ENCODE data around the gene LAMC1. TPM values are rescaled to one million over a fixed set of nuclear protein-coding genes. Genes with fewer than 3 reads are reported as not detected.

The LAMC1 gene
- total RNA-seq, 2 experiments from 2014 or later, result 0.42 to 0.66 TPM

GRCh38 chr1:183075861-183076260 is 52.6 kb downstream of the LAMC1 start:
- H3K9me3 Mint-ChIP-seq, result no peaks in the 10 kb centered on the region
- H3K36me3 Mint-ChIP-seq, result no peaks in the 10 kb centered on the region
- no peak for DNase-seq
- H3K4me1 Mint-ChIP-seq, result peaks cover 5% of the 10 kb centered on the region
- H3K27me3 Mint-ChIP-seq, result no peaks in the 10 kb centered on the region
- no peak overlapping the region for H3K27ac Mint-ChIP-seq
- H3K4me3 Mint-ChIP-seq, result no peak overlapping the region

GRCh38 chr1:183077097-183077496 is 53.9 kb downstream of the LAMC1 start:
- Mint-ChIP-seq H3K9me3 (no peaks in the 10 kb centered on the region), H3K36me3 (no peaks in the 10 kb centered on the region), H3K27ac (no peak overlapping the region), H3K27me3 (peaks cover 4% of the 10 kb centered on the region), H3K4me3 (no peak overlapping the region), H3K4me1 (no peaks in the 10 kb centered on the region)
- DNase-seq, result no peak

- no peak overlapping the region for H3K4me3 Mint-ChIP-seq
- no peak for DNase-seq
- H3K27me3 Mint-ChIP-seq, result peaks cover 8% of the 10 kb centered on the region
- no peaks in the 10 kb centered on the region for H3K4me1 Mint-ChIP-seq
- H3K36me3 Mint-ChIP-seq, result no peaks in the 10 kb centered on the region
- H3K9me3 Mint-ChIP-seq, result no peaks in the 10 kb centered on the region
- no peak overlapping the region for H3K27ac Mint-ChIP-seq
Measured at GRCh38 chr1:183079712-183080388, 56.6 kb downstream of the LAMC1 start.

- H3K4me3 Mint-ChIP-seq, result no peak overlapping the region
- H3K27me3 Mint-ChIP-seq, result peaks cover 12% of the 10 kb centered on the region
- no peak overlapping the region for H3K27ac Mint-ChIP-seq
- no peaks in the 10 kb centered on the region for H3K9me3 Mint-ChIP-seq
- no peaks in the 10 kb centered on the region for H3K4me1 Mint-ChIP-seq
- no peak for DNase-seq
- no peaks in the 10 kb centered on the region for H3K36me3 Mint-ChIP-seq
Measured at GRCh38 chr1:183080406-183080805, 57.2 kb downstream of the LAMC1 start.

- H3K36me3 Mint-ChIP-seq, result no peaks in the 10 kb centered on the region
- H3K9me3 Mint-ChIP-seq, result no peaks in the 10 kb centered on the region
- peaks cover 12% of the 10 kb centered on the region for H3K27me3 Mint-ChIP-seq
- no peak overlapping the region for H3K4me3 Mint-ChIP-seq
- H3K4me1 Mint-ChIP-seq, result no peaks in the 10 kb centered on the region
- DNase-seq, result no peak
- H3K27ac Mint-ChIP-seq, result no peak overlapping the region
Measured at GRCh38 chr1:183081402-183082120, 58.3 kb downstream of the LAMC1 start.

- H3K27ac Mint-ChIP-seq, result no peak overlapping the region
- no peak overlapping the region for H3K4me3 Mint-ChIP-seq
- H3K4me1 Mint-ChIP-seq, result no peaks in the 10 kb centered on the region
- no peak for DNase-seq
- no peaks in the 10 kb centered on the region for H3K9me3 Mint-ChIP-seq
- H3K27me3 Mint-ChIP-seq, result peaks cover 12% of the 10 kb centered on the region
- no peaks in the 10 kb centered on the region for H3K36me3 Mint-ChIP-seq
Measured at GRCh38 chr1:183082650-183083049, 59.4 kb downstream of the LAMC1 start.

GRCh38 chr1:183087001-183087400 is 63.8 kb downstream of the LAMC1 start:
- no peaks in the 10 kb centered on the region for H3K4me1 Mint-ChIP-seq

GRCh38 chr1:183089025-183089639 is 65.9 kb downstream of the LAMC1 start:
- DNase-seq, result no peak
- Mint-ChIP-seq H3K4me1 (no peaks in the 10 kb centered on the region), H3K27me3 (peaks cover 8% of the 10 kb centered on the region), H3K9me3 (no peaks in the 10 kb centered on the region), H3K4me3 (no peak overlapping the region), H3K27ac (no peak overlapping the region), H3K36me3 (no peaks in the 10 kb centered on the region)

More at GRCh38 chr1:183087001-183087400, 63.8 kb downstream of the LAMC1 start:
- no peak for DNase-seq
- no peaks in the 10 kb centered on the region for H3K36me3 Mint-ChIP-seq
- no peaks in the 10 kb centered on the region for H3K9me3 Mint-ChIP-seq
- H3K27me3 Mint-ChIP-seq, result peaks cover 7% of the 10 kb centered on the region
- no peak overlapping the region for H3K27ac Mint-ChIP-seq
- H3K4me3 Mint-ChIP-seq, result no peak overlapping the region

GRCh38 chr1:183090391-183091006 is 67.3 kb downstream of the LAMC1 start:
- Mint-ChIP-seq H3K4me3 (no peak overlapping the region), H3K9me3 (no peaks in the 10 kb centered on the region), H3K27me3 (peaks cover 10% of the 10 kb centered on the region), H3K4me1 (no peaks in the 10 kb centered on the region), H3K36me3 (no peaks in the 10 kb centered on the region), H3K27ac (no peak overlapping the region)
- no peak for DNase-seq

- Mint-ChIP-seq H3K27me3 (peaks cover 10% of the 10 kb centered on the region), H3K9me3 (no peaks in the 10 kb centered on the region), H3K4me3 (no peak overlapping the region), H3K36me3 (no peaks in the 10 kb centered on the region), H3K4me1 (no peaks in the 10 kb centered on the region), H3K27ac (no peak overlapping the region)
- DNase-seq, result no peak
Measured at GRCh38 chr1:183091181-183091580, 68.0 kb downstream of the LAMC1 start.

- no peak overlapping the region for H3K4me3 Mint-ChIP-seq
Measured at GRCh38 chr1:183092350-183092749, 69.1 kb downstream of the LAMC1 start.

GRCh38 chr1:183093066-183093668 is 69.9 kb downstream of the LAMC1 start:
- no peaks in the 10 kb centered on the region for H3K9me3 Mint-ChIP-seq
- no peak overlapping the region for H3K4me3 Mint-ChIP-seq
- no peaks in the 10 kb centered on the region for H3K4me1 Mint-ChIP-seq
- H3K27me3 Mint-ChIP-seq, result peaks cover 13% of the 10 kb centered on the region
- DNase-seq, result no peak
- H3K27ac Mint-ChIP-seq, result no peak overlapping the region
- no peaks in the 10 kb centered on the region for H3K36me3 Mint-ChIP-seq

More at GRCh38 chr1:183092350-183092749, 69.1 kb downstream of the LAMC1 start:
- Mint-ChIP-seq H3K27ac (no peak overlapping the region), H3K27me3 (peaks cover 13% of the 10 kb centered on the region), H3K36me3 (no peaks in the 10 kb centered on the region), H3K9me3 (no peaks in the 10 kb centered on the region), H3K4me1 (no peaks in the 10 kb centered on the region)
- DNase-seq, result no peak

- DNase-seq, result no peak
- H3K27ac Mint-ChIP-seq, result no peak overlapping the region
- no peaks in the 10 kb centered on the region for H3K4me1 Mint-ChIP-seq
- no peaks in the 10 kb centered on the region for H3K9me3 Mint-ChIP-seq
- H3K4me3 Mint-ChIP-seq, result no peak overlapping the region
- H3K27me3 Mint-ChIP-seq, result peaks cover 13% of the 10 kb centered on the region
- no peaks in the 10 kb centered on the region for H3K36me3 Mint-ChIP-seq
Measured at GRCh38 chr1:183093786-183094298, 70.6 kb downstream of the LAMC1 start.

GRCh38 chr1:183094351-183094750 is 71.1 kb downstream of the LAMC1 start:
- no peak for DNase-seq
- no peak overlapping the region for H3K4me3 Mint-ChIP-seq
- H3K27me3 Mint-ChIP-seq, result peaks cover 13% of the 10 kb centered on the region
- no peak overlapping the region for H3K27ac Mint-ChIP-seq
- no peaks in the 10 kb centered on the region for H3K4me1 Mint-ChIP-seq
- no peaks in the 10 kb centered on the region for H3K9me3 Mint-ChIP-seq
- no peaks in the 10 kb centered on the region for H3K36me3 Mint-ChIP-seq

- Mint-ChIP-seq H3K9me3 (no peaks in the 10 kb centered on the region), H3K36me3 (no peaks in the 10 kb centered on the region), H3K4me1 (no peaks in the 10 kb centered on the region), H3K4me3 (no peak overlapping the region), H3K27ac (no peak overlapping the region), H3K27me3 (peaks cover 13% of the 10 kb centered on the region)
- DNase-seq, result no peak
Measured at GRCh38 chr1:183096351-183096750, 73.1 kb downstream of the LAMC1 start.

Data from activated naive CD8-positive, alpha-beta T cell treated with anti-CD3 and anti-CD28 coated beads for 36 hours (primary cell).